Measurements from ENCODE around the gene GCC1.

The GCC1 gene

DNA sequence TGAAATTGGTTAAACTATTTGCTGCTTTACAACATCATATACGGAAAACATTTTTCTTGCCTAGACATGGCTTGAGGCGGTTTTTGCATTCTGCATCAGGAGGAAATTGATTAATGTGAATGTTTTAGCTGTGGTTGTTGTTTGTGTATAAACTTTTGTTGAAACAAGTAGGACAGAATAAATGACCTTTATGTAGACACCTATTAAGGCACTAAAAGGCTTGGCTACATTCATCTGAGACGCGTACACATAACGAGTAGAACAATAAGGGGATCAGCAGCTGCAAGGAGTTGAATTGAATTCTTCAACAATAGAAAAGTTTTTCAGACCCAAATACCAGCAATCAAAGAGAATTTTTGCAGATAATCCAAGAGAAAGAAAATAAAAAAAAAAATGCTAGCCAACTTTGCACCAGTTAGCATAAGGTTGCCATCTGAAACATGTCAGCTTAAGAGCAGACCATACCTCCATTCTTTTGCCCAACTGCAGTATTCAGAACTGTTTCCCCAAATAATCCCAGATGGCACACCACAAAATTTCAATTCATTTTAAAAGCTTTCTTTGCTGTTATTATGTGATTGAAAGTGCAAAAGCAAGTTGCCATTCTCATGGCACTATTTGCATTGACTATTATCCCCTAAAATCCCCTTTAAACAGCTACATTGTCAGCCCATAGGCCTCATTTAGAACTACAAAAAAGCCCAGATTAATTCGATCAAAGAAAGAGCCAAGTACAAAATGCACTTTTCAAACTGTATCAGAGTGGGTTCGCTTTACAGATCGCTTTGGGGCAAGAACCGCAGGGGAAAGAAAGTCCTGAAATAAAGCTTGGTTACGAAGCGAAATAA lies 49.6 kb downstream of the GCC1 start:
- DNase-seq, result no peak

- DNase-seq, result no peak
These were observed 50.8 kb downstream of the GCC1 start for GRCh38 chr7:127534636-127535035.

DNA sequence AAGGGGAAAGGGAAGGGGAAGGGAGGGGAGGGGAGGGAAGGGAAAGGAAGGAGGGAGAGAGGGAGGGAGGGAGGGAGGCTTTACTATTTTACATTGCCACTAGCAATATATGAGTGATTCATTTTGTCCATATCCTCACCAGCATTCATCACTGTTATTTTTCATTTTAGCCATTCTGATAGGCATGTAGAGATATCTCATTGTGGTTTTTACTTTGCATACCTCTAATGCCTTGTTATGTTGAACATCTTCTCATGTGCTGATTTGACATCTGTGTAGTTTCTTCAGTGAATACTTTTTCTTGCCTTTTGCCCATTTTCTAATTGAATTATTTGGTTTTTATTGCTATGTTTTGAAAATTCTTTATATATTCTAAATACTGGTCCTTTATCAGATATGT lies 52.7 kb downstream of the GCC1 start:
- no peak for DNase-seq

GRCh38 chr7:127532151-127532550 lies 53.2 kb downstream of the GCC1 start:
- no peak for DNase-seq
